Endothelial cell of umbilical vein (primary cell): ENCODE data around the gene PGBD5. TPM values are rescaled to one million over a fixed set of nuclear protein-coding genes. Genes with fewer than 3 reads are reported as not detected.

ENCODE experiments used
- BruUV-seq: library from RNA; stranded (reverse); fragments of 400-500 nt; replicated peaks from 2 replicates; lab custom pipeline; 2021; lab: Mats Ljungman, UMichigan
- CTCF ChIA-PET: fragments of 300-600, 350-600 bp; sonication (Branson Sonifier 250); formaldehyde crosslinking; loops from one replicate; lab custom pipeline; 2021; ENCODE audit warnings: antibody characterized with exemption, inconsistent platforms; lab: Charles Lee
- POLR2A ChIA-PET: fragments of 300-600, 350-600 bp; sonication (Branson Sonifier 250); formaldehyde crosslinking; loops from one replicate; lab custom pipeline; 2021; ENCODE audit warnings: antibody characterized with exemption, inconsistent platforms; lab: Charles Lee
- DNase-seq: peaks from one replicate; pipeline ENCODE4 v3.0.0-alpha.2; 2011; ENCODE audit warnings: low read depth, low spot score
- FAIRE-seq: peaks from 2 replicates; lab custom pipeline; 2011; peaks lifted over from hg19 to GRCh38; lab: Jason Lieb, UNC
- H2AFZ ChIP-seq: 2 replicates; pipeline ENCODE4 v1.6.0; 2012; ENCODE audit warnings: low read depth, low read length, control low read depth, inconsistent platforms
- H3K27ac ChIP-seq: 2 replicates; pipeline ENCODE4 v1.5.1; 2011; ENCODE audit warnings: low read depth, mild to moderate bottlenecking, control low read depth, low read length, moderate library complexity; ENCODE audit not compliant: insufficient read depth
- H3K27me3 ChIP-seq, 2 experiments: 2 replicates each; pipeline versions ENCODE4 v1.6.0 to v1.6.1; 2011; ENCODE audit warnings: low read length in 2 of 2, mixed read lengths in 1 of 2; ENCODE audit not compliant: control insufficient read depth in 2 of 2, insufficient read depth in 2 of 2
- H3K36me3 ChIP-seq, 2 experiments: 2 replicates in 1 of 2; 3 replicates in 1 of 2; pipeline ENCODE4 v1.5.1; 2011; ENCODE audit warnings: low read length in 2 of 2, mild to moderate bottlenecking in 1 of 2, moderate library complexity in 1 of 2; ENCODE audit not compliant: control insufficient read depth in 2 of 2, insufficient read depth in 2 of 2; ENCODE audit errors: extremely low read depth in 1 of 2
- H3K4me1 ChIP-seq: 3 replicates; pipeline ENCODE4 v1.5.1; 2011; ENCODE audit warnings: mild to moderate bottlenecking, low read length; ENCODE audit not compliant: control insufficient read depth, insufficient read depth; ENCODE audit errors: extremely low read depth
- H3K4me2 ChIP-seq: 2 replicates; pipeline ENCODE4 v1.6.1; 2011; ENCODE audit warnings: low read length, control low read depth, mixed read lengths; ENCODE audit not compliant: insufficient read depth
- H3K4me3 ChIP-seq, 3 experiments: fragments of 200-600 bp in 1 of 3; sonication (generic), shearing (Covaris generic) in 1 of 3; replicated peaks in 1 of 3; 2 replicates each; pipeline ENCODE4 v1.5.1; 2011 to 2016; ENCODE audit warnings: control low read depth in 3 of 3, low read length in 3 of 3, mild to moderate bottlenecking in 2 of 3, inconsistent platforms in 1 of 3, low read depth in 1 of 3, moderate library complexity in 1 of 3; ENCODE audit not compliant: insufficient read depth in 1 of 3
- H3K79me2 ChIP-seq: 2 replicates; pipeline ENCODE4 v1.6.0; 2012; ENCODE audit warnings: low read length, inconsistent platforms; ENCODE audit not compliant: control insufficient read depth, insufficient read depth
- H3K9ac ChIP-seq: replicated peaks from 2 replicates; pipeline ENCODE3; 2011; ENCODE audit warnings: low read length, control low read depth; ENCODE audit not compliant: insufficient read depth; ENCODE audit errors: extremely low read depth
- H3K9me1 ChIP-seq: replicated peaks from 3 replicates; pipeline ENCODE4 v1.6.0; 2011; ENCODE audit warnings: mild to moderate bottlenecking, low read length; ENCODE audit not compliant: control insufficient read depth, insufficient read depth; ENCODE audit errors: extremely low read depth
- H3K9me3 ChIP-seq: replicated peaks from 2 replicates; pipeline ENCODE4 v1.5.1; 2012; ENCODE audit warnings: low read length, inconsistent platforms; ENCODE audit not compliant: control insufficient read depth, insufficient read depth
- H4K20me1 ChIP-seq: replicated peaks from 2 replicates; pipeline ENCODE3; 2011; ENCODE audit warnings: mild to moderate bottlenecking, low read length; ENCODE audit not compliant: control insufficient read depth, insufficient read depth; ENCODE audit errors: extremely low read depth
- CTCF ChIP-seq, 2 donors: IDR thresholded peaks; 1 replicate in 1 of 2; 2 replicates in 1 of 2; pipeline ENCODE4 v1.5.1; 2011; ENCODE audit warnings: low read length in 2 of 2, mild to moderate bottlenecking in 2 of 2, moderate library complexity in 2 of 2, control low read depth in 1 of 2, inconsistent platforms in 1 of 2, low read depth in 1 of 2; ENCODE audit not compliant: insufficient read depth in 1 of 2; ENCODE audit errors: extremely low read depth in 1 of 2
- EZH2 ChIP-seq: IDR thresholded peaks from 2 replicates; pipeline ENCODE4 v1.6.1; 2012; ENCODE audit warnings: borderline replicate concordance, low read depth, mild to moderate bottlenecking, moderate library complexity, low read length, inconsistent platforms; ENCODE audit not compliant: severe bottlenecking
- FOS ChIP-seq: IDR thresholded peaks from 2 replicates; pipeline ENCODE4 v1.6.1; 2011; ENCODE audit warnings: mild to moderate bottlenecking, low read length, moderate library complexity, borderline replicate concordance; ENCODE audit not compliant: insufficient read depth
- GATA2 ChIP-seq: IDR thresholded peaks from 2 replicates; pipeline ENCODE4 v1.7.0; 2011; ENCODE audit warnings: low read depth, mild to moderate bottlenecking, moderate library complexity, mixed read lengths, low read length; ENCODE audit not compliant: insufficient read length, insufficient read depth
- JUN ChIP-seq: IDR thresholded peaks from 2 replicates; pipeline ENCODE4 v1.6.1; 2011; ENCODE audit warnings: borderline replicate concordance, low read depth; ENCODE audit not compliant: insufficient read length, insufficient read depth
- MAX ChIP-seq: IDR thresholded peaks from 2 replicates; pipeline ENCODE4 v1.6.1; 2011; ENCODE audit not compliant: insufficient read depth, insufficient read length
- MYC ChIP-seq: IDR thresholded peaks from one replicate; pipeline ENCODE4 v1.6.1; 2011; ENCODE audit warnings: mild to moderate bottlenecking, low read depth, low read length
- POLR2A ChIP-seq: IDR thresholded peaks from 2 replicates; pipeline ENCODE4 v1.6.1; 2012; ENCODE audit warnings: low read depth, mild to moderate bottlenecking, control low read depth, low read length
- POLR2AphosphoS5 ChIP-seq: IDR thresholded peaks from 2 replicates; pipeline ENCODE4 v1.6.1; 2012; ENCODE audit warnings: low read depth, mild to moderate bottlenecking, control low read depth, low read length, moderate library complexity; ENCODE audit not compliant: insufficient read depth
- dilution Hi-C: fragments of 300-500 bp; cut with MboI; formaldehyde crosslinking; loops from one replicate; pipeline ENCODE4 v1.15.0; 2019; ENCODE audit warnings: low sequenced_read_pairs; ENCODE audit not compliant: extremely low pct_ligation_motif_present
- intact Hi-C: fragments of 100-400 bp; cut with micrococcal nuclease; formaldehyde crosslinking; loops from one replicate; pipeline ENCODE4 v1.10.0; 2022
- polyA plus RNA-seq, 4 experiments: library from polyadenylated mRNA; depleted of rRNA in 3 of 4; stranded (reverse) in 3 of 4; unstranded in 1 of 4; fragments of >200 nt; gene quantifications; 2 replicates each; pipeline versions ENCODE4 v1.2.1 to v1.2.3, GENCODE V29; 2011 to 2012; ENCODE audit warnings: missing spikeins in 1 of 4
- total RNA-seq: library from RNA; stranded (reverse); gene quantifications from 2 replicates; pipeline ENCODE4 v1.2.3, GENCODE V29; 2021

The PGBD5 gene
- total and polyA plus RNA-seq, 2 donors (not counting 3 experiments of a cell fraction or from before 2014, with no cell fraction given), result 0.03 TPM; not detected in 1

GRCh38 chr1:230356869-230357794 is 69.0 kb downstream of the PGBD5 start:
- no peak overlapping the region for H3K4me2 ChIP-seq
- no peak overlapping the region for H2AFZ ChIP-seq
- H3K9me1 ChIP-seq, result no peaks in the 10 kb centered on the region
- no peaks in the 10 kb centered on the region for H3K9me3 ChIP-seq
- dilution Hi-C loops, result no loop called here
- BruUV-seq, result no TSS peak
- TF ChIP-seq FOS (no peak), EZH2 (no peak), GATA2 (no peak), MYC (no peak), JUN (no peak), MAX (no peak), POLR2A (no peak), CTCF (IDR thresholded peaks at IDR 0.05; ENCODE audit: extremely low read depth in 1 of 2, insufficient read depth in 1 of 2, low read depth in 1 of 2, low read length in 2 of 2) (no peak), POLR2AphosphoS5 (no peak)
- ChIA-PET POLR2A (no interaction called here), CTCF (no interaction called here)
- no peaks in the 10 kb centered on the region for H4K20me1 ChIP-seq
- no peaks in the 10 kb centered on the region for H3K27me3 ChIP-seq
- no peaks in the 10 kb centered on the region for H3K4me1 ChIP-seq
- DNase-seq, result no peak
- H3K27ac ChIP-seq, result no peak overlapping the region
- FAIRE-seq, result no peak
- H3K4me3 ChIP-seq, result no peak overlapping the region
- H3K9ac ChIP-seq, result no peak overlapping the region
- no peaks in the 10 kb centered on the region for H3K79me2 ChIP-seq
- H3K36me3 ChIP-seq, result no peaks in the 10 kb centered on the region
- intact Hi-C loops, result no loop called here
